HEK293T (cell line): ENCODE measurements around the gene RBM15B.

ENCODE experiments used
- BHLHE40 ChIP-seq: fragments of 450-650 bp; IDR thresholded peaks from 2 replicates; pipeline ENCODE4 v1.6.1; 2016; ENCODE audit warnings: mild to moderate bottlenecking, moderate library complexity, borderline replicate concordance
- ELF4 ChIP-seq: fragments of 450-650 bp; IDR thresholded peaks from 2 replicates; pipeline ENCODE4 v1.6.1; 2017; ENCODE audit warnings: antibody characterized with exemption
- FOXA1 ChIP-seq: fragments of 450-650 bp; IDR thresholded peaks from 2 replicates; pipeline ENCODE4 v1.6.1; 2016; ENCODE audit warnings: mild to moderate bottlenecking
- HDGF ChIP-seq: fragments of 450-650 bp; IDR thresholded peaks from 2 replicates; pipeline ENCODE4 v1.6.1; 2017; ENCODE audit warnings: antibody characterized with exemption, borderline replicate concordance
- SP1 ChIP-seq: fragments of 450-650 bp; IDR thresholded peaks from 2 replicates; pipeline ENCODE4 v1.6.1; 2017
- TARDBP ChIP-seq: fragments of 450-650 bp; IDR thresholded peaks from 2 replicates; pipeline ENCODE4 v1.6.1; 2016

DNA sequence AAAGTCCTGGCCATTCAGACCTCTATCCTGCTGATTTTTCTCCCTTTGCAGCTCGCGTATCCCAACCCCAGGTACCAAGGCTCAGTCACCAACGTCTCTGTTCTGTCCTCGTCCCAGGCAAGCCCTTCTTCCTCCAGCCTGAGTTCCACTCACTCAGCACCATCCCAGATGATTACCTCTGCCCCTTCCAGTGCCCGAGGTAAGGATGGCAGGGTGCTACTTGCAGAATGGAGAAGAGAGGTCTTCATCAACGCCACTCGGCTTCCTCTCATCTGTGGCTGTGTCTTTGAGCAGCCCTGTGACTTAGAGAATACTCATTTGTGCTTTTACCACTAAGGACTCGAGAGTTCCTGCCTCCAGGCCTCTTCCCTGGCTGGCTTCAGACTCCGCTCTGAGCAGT, 28.6 kb upstream of the RBM15B start:
- TF ChIP-seq TARDBP (no peak), FOXA1 (no peak), ELF4 (no peak), SP1 (no peak), BHLHE40 (no peak), HDGF (no peak)
